CD4-positive, alpha-beta T cell (primary cell): ENCODE data around the gene WDFY4. TPM values are rescaled to one million over a fixed set of nuclear protein-coding genes. Genes with fewer than 3 reads are reported as not detected.

Source experiments
- ATAC-seq: fragments of 200-7000 bp; cut with Tn5 transposase; one replicate; pipeline ENCODE4 v1.10.0; 2022; ENCODE audit warnings: mild to moderate bottlenecking; ENCODE audit not compliant: poor library complexity
- CTCF ChIA-PET: fragments of 350-600 bp; sonication (Branson Sonifier 250); formaldehyde crosslinking; loops from one replicate; lab custom pipeline; 2021; ENCODE audit warnings: antibody characterized with exemption, inconsistent platforms; lab: Charles Lee
- POLR2A ChIA-PET: fragments of 350-600 bp; sonication (Branson Sonifier 250); formaldehyde crosslinking; loops from one replicate; lab custom pipeline; 2021; ENCODE audit warnings: antibody characterized with exemption, inconsistent platforms; lab: Charles Lee
- DNase-seq, 14 experiments: peaks; one replicate each; pipeline ENCODE4 v3.0.0-alpha.2; 2013 to 2020; ENCODE audit warnings: mixed read lengths in 2 of 14
- H3K27ac ChIP-seq, 2 donors: one replicate each; pipeline versions ENCODE4 v1.5.1 to v1.7.0; 2013; ENCODE audit warnings: low read length in 2 of 2, low read depth in 1 of 2, mild to moderate bottlenecking in 1 of 2
- H3K27me3 ChIP-seq, 2 experiments: 1 replicate in 1 of 2; 2 replicates in 1 of 2; pipeline versions ENCODE4 v1.6.1 to v1.7.0; 2013; ENCODE audit warnings: low read length in 2 of 2, control low read depth in 1 of 2, mild to moderate bottlenecking in 1 of 2, moderate library complexity in 1 of 2; ENCODE audit not compliant: insufficient read depth in 2 of 2, control insufficient read depth in 1 of 2
- H3K36me3 ChIP-seq: one replicate; pipeline ENCODE4 v1.6.1; 2013; ENCODE audit warnings: low read length, control low read depth; ENCODE audit not compliant: insufficient read depth
- H3K4me1 ChIP-seq: one replicate; pipeline ENCODE4 v1.6.1; 2013; ENCODE audit warnings: low read length, control low read depth; ENCODE audit not compliant: insufficient read depth
- H3K4me3 ChIP-seq: one replicate; pipeline ENCODE4 v1.5.1; 2013; ENCODE audit warnings: mild to moderate bottlenecking, low read length, moderate library complexity
- H3K9me3 ChIP-seq, 2 experiments: 1 replicate in 1 of 2; 2 replicates in 1 of 2; pipeline versions ENCODE4 v1.6.1 to v1.7.0; 2013; ENCODE audit warnings: low read length in 2 of 2, mild to moderate bottlenecking in 2 of 2, control low read depth in 1 of 2, moderate library complexity in 1 of 2; ENCODE audit not compliant: control insufficient read depth in 1 of 2, insufficient read depth in 1 of 2
- H3K27ac Mint-ChIP-seq: one replicate; pipeline ENCODE4 v1.8.0; 2020; ENCODE audit warnings: mixed read lengths
- H3K27me3 Mint-ChIP-seq: one replicate; pipeline ENCODE4 v1.8.0; 2021; ENCODE audit warnings: mixed read lengths
- H3K36me3 Mint-ChIP-seq: one replicate; pipeline ENCODE4 v1.8.0; 2021; ENCODE audit warnings: low read depth, mixed read lengths
- H3K4me1 Mint-ChIP-seq: one replicate; pipeline ENCODE4 v1.8.0; 2021; ENCODE audit warnings: low read depth, mixed read lengths
- H3K4me3 Mint-ChIP-seq: one replicate; pipeline ENCODE4 v1.8.0; 2020; ENCODE audit warnings: mild to moderate bottlenecking, mixed read lengths
- H3K9me3 Mint-ChIP-seq: one replicate; pipeline ENCODE4 v1.8.0; 2020; ENCODE audit warnings: mixed read lengths
- CTCF ChIP-seq: fragments of 200-600 bp; IDR thresholded peaks from one replicate; pipeline ENCODE4 v1.8.0; 2022; ENCODE audit warnings: antibody characterized with exemption, mild to moderate bottlenecking
- intact Hi-C, 2 experiments: fragments of 100-400 bp; cut with DNase I in 1 of 2; cut with micrococcal nuclease in 1 of 2; formaldehyde crosslinking; loops; one replicate each; pipeline versions ENCODE4 v1.15.1 to v1.9.0; 2023 to 2025; cut with DNase I, micrococcal nuclease
- total RNA-seq, 174 experiments: library from RNA in 2 of 174; stranded (reverse) in 2 of 174; gene quantifications; one replicate each; pipeline ENCODE4 v1.2.3 and lab custom pipeline; 2021 to 2026

Gene WDFY4
- total RNA-seq, 2 experiments from 2014 or later = 1.3 to 2.5 TPM

GRCh38 chr10:49008505-49009198 is 324.0 kb downstream of the WDFY4 start:
- intact Hi-C loops = no loop called here
- Histone ChIP-seq H3K36me3 (no peaks in the 10 kb centered on the region), H3K9me3 (no peaks in the 10 kb centered on the region), H3K4me1 (no peaks in the 10 kb centered on the region), H3K27me3 (no peaks in the 10 kb centered on the region), H3K27ac (no peak overlapping the region), H3K4me3 (no peak overlapping the region)
- no peak for TF ChIP-seq CTCF
- POLR2A ChIA-PET = no interaction called here
- Mint-ChIP-seq H3K9me3 (no peaks in the 10 kb centered on the region), H3K27ac (no peak overlapping the region), H3K4me3 (no peak overlapping the region), H3K27me3 (no peaks in the 10 kb centered on the region), H3K4me1 (no peaks in the 10 kb centered on the region), H3K36me3 (no peaks in the 10 kb centered on the region)
- no peak for ATAC-seq
- no peak for DNase-seq
- CTCF ChIA-PET = interaction anchor here (0.6 kb wide), 1 partner anchor 1468 kb away, joined by 3 read pairs; no protein-coding TSS in a partner anchor

- Histone ChIP-seq H3K4me1 (no peaks in the 10 kb centered on the region), H3K9me3 (no peaks in the 10 kb centered on the region), H3K4me3 (no peak overlapping the region), H3K36me3 (no peaks in the 10 kb centered on the region), H3K27me3 (no peaks in the 10 kb centered on the region), H3K27ac (no peak overlapping the region)
- no peak for ATAC-seq
- Mint-ChIP-seq H3K4me3 (no peak overlapping the region), H3K27me3 (no peaks in the 10 kb centered on the region), H3K9me3 (no peaks in the 10 kb centered on the region), H3K4me1 (no peaks in the 10 kb centered on the region), H3K36me3 (no peaks in the 10 kb centered on the region), H3K27ac (no peak overlapping the region)
- DNase-seq = no peak
- TF ChIP-seq CTCF = no peak
- intact Hi-C loops = no loop called here
- ChIA-PET POLR2A (no interaction called here), CTCF (interaction anchor here (0.6 kb wide), 1 partner anchor 1467 kb away, joined by 3 read pairs; no protein-coding TSS in a partner anchor)
These were observed 324.7 kb downstream of the WDFY4 start for GRCh38 chr10:49009199-49009979.

- no peaks in the 10 kb centered on the region for H3K9me3 ChIP-seq
- Mint-ChIP-seq H3K27me3 (no peaks in the 10 kb centered on the region), H3K27ac (no peak overlapping the region), H3K4me3 (no peak overlapping the region), H3K4me1 (no peaks in the 10 kb centered on the region), H3K9me3 (no peaks in the 10 kb centered on the region), H3K36me3 (no peaks in the 10 kb centered on the region)
- no peaks in the 10 kb centered on the region for H3K36me3 ChIP-seq
- no peak overlapping the region for H3K27ac ChIP-seq
- no peaks in the 10 kb centered on the region for H3K27me3 ChIP-seq
- ATAC-seq (no peak), DNase-seq (no peak)
- no peak overlapping the region for H3K4me3 ChIP-seq
- no peaks in the 10 kb centered on the region for H3K4me1 ChIP-seq
- intact Hi-C loops = no loop called here
- ChIA-PET POLR2A (no interaction called here), CTCF (no interaction called here)
- TF ChIP-seq CTCF = no peak
These were observed 325.6 kb downstream of the WDFY4 start for GRCh38 chr10:49010295-49010694.
